Measurements from ENCODE around the gene DAB2IP.

DAB2IP gene

GRCh38 chr9:121818016-121818661, 166.7 kb downstream of the DAB2IP start:
- no peak for DNase-seq (ENCODE audit: low read depth, low spot score)

GRCh38 chr9:121818841-121819427, 167.5 kb downstream of the DAB2IP start:
- no peak for DNase-seq (ENCODE audit: low read depth, low spot score)

GRCh38 chr9:121819428-121820231, 168.2 kb downstream of the DAB2IP start:
- DNase-seq (ENCODE audit: low read depth, low spot score): no peak

- DNase-seq (ENCODE audit: low read depth, low spot score): no peak
Observed at GRCh38 chr9:121820286-121821005, 169.0 kb downstream of the DAB2IP start.

- no peak for DNase-seq (ENCODE audit: low read depth, low spot score)
Observed at GRCh38 chr9:121821326-121821725, 169.9 kb downstream of the DAB2IP start.

GRCh38 chr9:121822093-121823085, 171.0 kb downstream of the DAB2IP start:
- no peak for DNase-seq (ENCODE audit: low read depth, low spot score)

GRCh38 chr9:121823451-121824169, 172.2 kb downstream of the DAB2IP start:
- no peak for DNase-seq (ENCODE audit: low read depth, low spot score)

- no peak for DNase-seq (ENCODE audit: low read depth, low spot score)
Observed at GRCh38 chr9:121824651-121825030, 173.2 kb downstream of the DAB2IP start.

GRCh38 chr9:121825031-121825691, 173.7 kb downstream of the DAB2IP start:
- no peak for DNase-seq (ENCODE audit: low read depth, low spot score)

GRCh38 chr9:121826711-121827110, 175.3 kb downstream of the DAB2IP start:
- no peak for DNase-seq (ENCODE audit: low read depth, low spot score)

- DNase-seq (ENCODE audit: low read depth, low spot score): no peak
Observed at GRCh38 chr9:121827251-121827967, 176.0 kb downstream of the DAB2IP start.

- no peak for DNase-seq (ENCODE audit: low read depth, low spot score)
Observed at GRCh38 chr9:121830441-121831140, 179.2 kb downstream of the DAB2IP start.

- no peak for DNase-seq (ENCODE audit: low read depth, low spot score)
Observed at GRCh38 chr9:121831869-121832268, 180.4 kb downstream of the DAB2IP start.

- DNase-seq (ENCODE audit: low read depth, low spot score): no peak
Observed at GRCh38 chr9:121833061-121833460, 181.6 kb downstream of the DAB2IP start.
